HG02798 (cell line): ENCODE measurements around the gene MVD.
"Not testable (repeated sequence)": the region's sequence is repeated elsewhere in the genome, so short reads cannot be mapped to it uniquely, and the experiment has no call there.

Experiments used
- ATAC-seq: cut with Tn5 transposase; IDR thresholded peaks from one replicate; pipeline ENCODE4 v1.9.1; 2021; ENCODE audit warnings: mild to moderate bottlenecking; ENCODE audit not compliant: unreplicated experiment, poor library complexity

Gene MVD

GRCh38 chr16:88614818-88615580 is 47.9 kb downstream of the MVD start:
- ATAC-seq = no peak

GRCh38 chr16:88613911-88614817 is 48.7 kb downstream of the MVD start:
- ATAC-seq = no peak

- no peak for ATAC-seq
Observed at GRCh38 chr16:88613293-88613692, 49.6 kb downstream of the MVD start.

- ATAC-seq = no peak
Observed at GRCh38 chr16:88610909-88611812, 51.7 kb downstream of the MVD start.

GRCh38 chr16:88610080-88610479 is 52.8 kb downstream of the MVD start:
- no peak for ATAC-seq

- not testable (repeated sequence) for ATAC-seq
Observed at GRCh38 chr16:88609426-88609825, 53.5 kb downstream of the MVD start.

- ATAC-seq = no peak
Observed at GRCh38 chr16:88608076-88608475, 54.8 kb downstream of the MVD start.

GRCh38 chr16:88606148-88606757 is 56.6 kb downstream of the MVD start:
- ATAC-seq = no peak

GRCh38 chr16:88605186-88606147 is 57.4 kb downstream of the MVD start:
- ATAC-seq = no peak

- ATAC-seq = no peak
Observed at GRCh38 chr16:88602091-88602490, 60.8 kb downstream of the MVD start.
